ENCODE measurements around the gene HYDIN. TPM values are rescaled to one million over a fixed set of nuclear protein-coding genes. Genes with fewer than 3 reads are reported as not detected.

Gene HYDIN
- total RNA-seq, 4 donors from 2014 or later = 0.33 to 1.5 (median 0.44) TPM; not detected in 1

DNA sequence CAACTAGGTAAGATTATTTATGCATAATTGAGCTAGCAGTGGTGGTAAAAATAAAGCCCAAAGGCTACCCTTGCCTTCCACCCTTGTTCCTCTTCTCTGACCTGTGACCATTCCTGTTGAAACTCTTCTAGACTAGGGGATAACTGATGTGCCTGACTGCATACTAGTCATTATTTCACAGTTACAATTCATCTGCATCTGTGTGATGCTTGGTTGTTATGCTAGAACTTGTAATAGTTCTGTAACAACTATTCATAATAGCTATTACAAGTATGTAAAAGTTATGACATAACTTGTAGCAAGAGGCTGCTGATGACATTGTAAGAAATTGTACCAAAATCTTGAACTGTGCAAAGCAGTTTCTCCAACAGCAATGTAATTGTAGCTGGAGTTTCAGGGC, 427.2 kb downstream of the HYDIN start:
- TF ChIP-seq CTCF (IDR thresholded peaks at IDR 0.05; ENCODE audit: low read depth) = no peak

DNA sequence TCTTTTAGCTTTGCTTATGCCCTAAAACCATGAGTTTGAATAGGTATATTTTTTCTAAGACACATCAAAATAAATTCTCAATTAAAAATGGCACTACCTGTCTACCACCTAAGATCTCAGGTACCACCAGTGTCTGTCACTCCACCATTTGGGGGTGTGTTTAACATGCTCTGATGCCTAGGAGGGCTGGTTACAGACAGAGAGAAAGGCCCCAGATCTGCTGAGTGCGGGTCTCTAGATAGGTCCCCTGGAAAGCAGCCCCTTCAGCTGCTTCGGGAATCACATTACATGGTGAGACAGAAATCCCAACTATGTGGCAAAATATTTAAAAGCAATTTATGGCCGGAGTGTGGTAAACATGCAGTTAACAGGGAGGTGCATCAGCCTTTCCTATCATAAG, 428.9 kb downstream of the HYDIN start:
- TF ChIP-seq CTCF (IDR thresholded peaks at IDR 0.05; ENCODE audit: low read depth) = no peak

DNA sequence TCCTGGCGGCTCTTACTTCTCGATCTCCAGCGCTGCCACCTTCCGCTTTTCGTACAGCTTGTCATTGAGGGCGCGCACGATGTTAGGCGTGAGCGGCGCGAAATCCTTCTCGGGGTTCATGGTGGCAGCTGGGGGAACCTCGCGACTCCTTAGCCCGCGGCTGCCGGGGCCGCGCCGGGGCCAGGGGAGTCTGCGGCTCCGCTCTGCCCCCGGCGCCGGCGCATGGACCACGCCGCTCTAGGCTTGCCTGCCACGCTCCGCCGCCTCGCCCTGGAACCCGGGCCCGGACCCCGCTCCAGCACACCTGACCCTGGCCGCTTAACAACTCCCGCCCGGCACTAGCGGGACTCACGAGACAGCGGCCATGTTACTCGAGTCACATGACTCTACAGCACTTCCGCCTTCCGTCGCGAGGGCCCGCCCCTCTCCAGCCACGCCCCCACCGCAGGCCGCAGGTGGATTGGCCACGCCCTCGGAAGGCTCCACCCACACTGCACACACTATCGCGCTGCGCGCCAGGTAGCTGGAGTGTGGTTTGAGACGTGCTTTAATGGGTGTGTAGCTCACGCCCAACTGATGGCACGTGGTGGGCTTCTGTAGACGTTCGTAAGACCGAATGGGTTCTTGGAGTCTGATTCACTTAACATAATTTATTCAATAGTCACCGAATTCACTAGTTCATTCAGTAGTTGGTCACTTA, 429.6 kb downstream of the HYDIN start, which contains the start of gene VAC14:
TSS of gene VAC14 (minus strand) at position 378 of the 700 bp plus-strand sequence. CDS start at position 120, 258 bp downstream.
- no peak for TF ChIP-seq CTCF (IDR thresholded peaks at IDR 0.05; ENCODE audit: low read depth)

DNA sequence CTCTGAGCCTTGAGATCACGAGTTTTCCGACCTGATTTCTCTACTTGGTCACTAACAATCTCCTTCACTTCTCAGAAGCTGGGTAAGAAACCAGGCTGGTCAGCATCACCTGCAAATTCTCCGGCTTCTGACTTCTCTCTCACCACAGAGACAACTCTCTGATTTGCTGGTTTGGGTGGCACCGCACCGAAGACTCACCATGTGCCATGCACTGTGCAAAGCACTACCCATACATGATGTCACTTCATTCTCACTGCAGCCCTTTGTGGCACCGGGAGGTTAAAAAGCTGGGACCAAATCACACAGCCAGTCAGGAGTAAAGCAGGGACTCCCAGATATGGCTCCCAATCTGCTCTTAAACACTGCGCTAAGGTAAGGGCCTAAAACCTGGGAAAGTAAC, 430.2 kb downstream of the HYDIN start:
- TF ChIP-seq CTCF (IDR thresholded peaks at IDR 0.05; ENCODE audit: low read depth) = no peak

- no peak for TF ChIP-seq CTCF (IDR thresholded peaks at IDR 0.05; ENCODE audit: low read depth)
Observed at GRCh38 chr16:70796301-70796700, 434.2 kb downstream of the HYDIN start.

DNA sequence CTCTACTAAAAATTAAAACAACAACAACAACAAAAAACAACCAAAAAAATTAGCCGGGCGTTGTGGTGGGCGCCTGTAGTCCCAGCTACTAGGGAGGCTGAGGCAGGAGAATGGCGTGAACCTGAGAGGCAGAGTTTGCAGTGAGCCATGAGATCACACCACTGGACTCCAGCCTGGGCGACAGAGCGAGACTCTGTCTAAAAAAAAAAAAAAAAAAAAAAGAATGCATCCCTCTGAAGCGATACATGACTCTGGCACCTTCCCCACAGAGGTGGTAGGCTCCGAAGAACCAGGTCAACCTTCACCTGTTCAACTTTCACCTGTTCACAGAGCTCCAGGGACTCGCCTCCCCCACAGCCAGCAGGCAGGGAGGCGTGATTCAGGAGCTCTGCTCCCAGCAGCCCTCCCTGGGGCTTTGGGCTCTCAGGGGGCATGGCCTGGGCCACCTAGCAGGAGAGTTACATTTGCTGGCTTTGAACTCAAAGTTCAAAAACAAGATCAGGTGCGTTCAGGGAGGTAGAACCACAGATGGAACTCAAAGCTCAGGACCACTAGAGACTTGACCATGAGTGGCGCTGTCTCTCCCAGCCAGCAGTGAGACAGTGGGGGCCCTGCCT, 435.1 kb downstream of the HYDIN start:
- no peak for TF ChIP-seq CTCF (IDR thresholded peaks at IDR 0.05; ENCODE audit: low read depth)

GRCh38 chr16:70793851-70794502, 436.5 kb downstream of the HYDIN start:
- TF ChIP-seq CTCF (IDR thresholded peaks at IDR 0.05; ENCODE audit: low read depth) = no peak
